HepG2 (cell line): ENCODE data around the gene RABGGTA. TPM values are rescaled to one million over a fixed set of nuclear protein-coding genes. Genes with fewer than 3 reads are reported as not detected.

Source experiments
- NFKBIZ ChIP-seq: IDR thresholded peaks from 2 replicates; pipeline ENCODE4 v1.6.1; 2018; ENCODE audit warnings: missing genetic modification reagents, missing compliant biosample characterization
- SIX4 ChIP-seq: sonication (generic); formaldehyde crosslinking; IDR thresholded peaks from 2 replicates; pipeline ENCODE4 v1.4.0; 2020; ENCODE audit warnings: missing genetic modification reagents
- ZBTB20 ChIP-seq: sonication (generic); formaldehyde crosslinking; IDR thresholded peaks from 2 replicates; pipeline ENCODE4 v1.8.1; 2023; ENCODE audit warnings: missing genetic modification reagents, low read depth, mild to moderate bottlenecking, borderline replicate concordance
- ZNF749 ChIP-seq: sonication (generic); formaldehyde crosslinking; IDR thresholded peaks from 2 replicates; pipeline ENCODE4 v1.8.0; 2022; ENCODE audit warnings: mild to moderate bottlenecking, missing genetic modification reagents, moderate library complexity, borderline replicate concordance
- ZSCAN29 ChIP-seq: sonication (generic); formaldehyde crosslinking; conservative IDR thresholded peaks from 2 replicates; pipeline ENCODE4 v1.4.0; 2020; ENCODE audit warnings: mild to moderate bottlenecking, missing genetic modification reagents
- polyA plus RNA-seq, 8 experiments: library from polyadenylated mRNA; depleted of rRNA in 3 of 8; stranded (reverse) in 7 of 8; unstranded in 1 of 8; fragments of >200 nt; fragmentation: Illumina TruSeq in 4 of 8; extraction: Trizol in 4 of 8; gene quantifications; 2 replicates each; pipeline versions ENCODE4 v1.2.1 to v1.2.3, GENCODE V29; 2011 to 2016; ENCODE audit warnings: low read depth in 4 of 8, missing spikeins in 1 of 8, mixed read lengths in 1 of 8; ENCODE audit not compliant: insufficient read depth in 1 of 8
- total RNA-seq, 5 experiments: library from RNA; depleted of rRNA; stranded (reverse); fragments of >200 nt; fragmentation: Illumina TruSeq; extraction: Trizol; gene quantifications; 2 replicates each; pipeline ENCODE4 v1.2.3, GENCODE V29; 2016; ENCODE audit warnings: low read depth in 1 of 5
- TF ChIP-seq, protein P1 (sequence below): sonication (generic); formaldehyde crosslinking; IDR thresholded peaks from 2 replicates; pipeline ENCODE4 v1.5.1; 2020; ENCODE audit warnings: missing genetic modification reagents, mild to moderate bottlenecking, borderline replicate concordance
- TF ChIP-seq, protein P2 (sequence below): sonication (generic); formaldehyde crosslinking; IDR thresholded peaks from 2 replicates; pipeline ENCODE4 v1.5.0; 2020; ENCODE audit warnings: missing genetic modification reagents, mild to moderate bottlenecking, borderline replicate concordance
- TF ChIP-seq, protein P3 (sequence below): sonication (generic); formaldehyde crosslinking; IDR thresholded peaks from 2 replicates; pipeline ENCODE4 v1.4.0; 2020; ENCODE audit warnings: missing genetic modification reagents
- TF ChIP-seq, protein P4 (sequence below): sonication (generic); formaldehyde crosslinking; IDR thresholded peaks from 2 replicates; pipeline ENCODE4 v1.4.0; 2020; ENCODE audit warnings: mild to moderate bottlenecking, low read depth, missing genetic modification reagents
- TF ChIP-seq, protein P5 (sequence below): sonication (generic); formaldehyde crosslinking; IDR thresholded peaks from 2 replicates; pipeline ENCODE4 v1.4.0; 2020; ENCODE audit warnings: missing genetic modification reagents, borderline replicate concordance
- TF ChIP-seq, protein P6 (sequence below): sonication (generic); formaldehyde crosslinking; IDR thresholded peaks from 2 replicates; pipeline ENCODE4 v1.4.0; 2020; ENCODE audit warnings: mild to moderate bottlenecking, missing genetic modification reagents

RABGGTA gene
- total and polyA plus RNA-seq, 2 of the 13 experiments (the other 11 are each of a cell fraction or from before 2014, with no cell fraction given) = 57.9 to 90.8 TPM

DNA sequence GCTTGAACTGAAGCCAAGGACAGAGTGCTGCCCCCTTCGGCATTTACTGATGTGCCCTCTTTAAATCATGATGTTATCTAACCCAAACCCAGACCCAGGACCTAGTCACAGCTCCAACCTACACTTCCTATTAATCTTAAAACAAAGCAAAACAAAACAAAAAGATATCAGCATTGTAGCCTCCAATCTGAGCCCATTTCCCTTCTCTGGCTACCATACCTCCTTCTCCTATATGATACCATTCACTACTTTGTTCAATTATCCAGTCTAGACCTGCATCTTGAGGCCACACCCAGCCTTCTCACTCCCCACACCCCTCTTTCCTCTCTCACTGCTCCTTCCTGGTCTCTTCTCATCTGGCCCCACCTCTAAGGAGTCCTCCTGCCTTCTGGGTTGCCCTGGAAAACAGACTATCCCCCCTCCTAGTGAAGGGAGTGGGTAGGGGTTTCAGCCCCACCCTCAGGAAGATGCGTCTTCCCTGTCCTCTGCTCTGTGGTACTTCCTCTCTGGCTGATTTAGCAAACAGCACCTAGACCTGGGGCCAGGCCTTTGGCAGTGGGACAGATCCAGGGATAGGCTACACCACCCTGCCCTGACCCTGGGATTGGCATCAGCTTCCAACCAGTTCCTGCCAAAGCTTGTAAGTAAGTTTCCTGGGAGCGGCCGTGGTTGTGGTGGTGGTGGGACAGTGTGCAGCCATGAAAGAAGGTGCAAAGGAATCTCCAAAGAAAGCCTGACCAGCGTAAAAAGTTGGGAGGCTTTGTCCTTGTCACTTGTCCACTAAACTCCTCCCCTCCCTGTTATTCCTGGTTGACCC lies 43.2 kb upstream of the RABGGTA start (continued):
- TF ChIP-seq ZNF749 (CRISPR knock-in tag) (no peak), NFKBIZ (CRISPR knock-in tag) (peak; percentile 1; the same call in 1 of the 2 replicates), ZBTB20 (CRISPR knock-in tag) (peak; percentile 43; the same call in 1 of the 2 replicates), ZSCAN29 (no peak), SIX4 (no peak)
- TF ChIP-seq, protein P1, sequence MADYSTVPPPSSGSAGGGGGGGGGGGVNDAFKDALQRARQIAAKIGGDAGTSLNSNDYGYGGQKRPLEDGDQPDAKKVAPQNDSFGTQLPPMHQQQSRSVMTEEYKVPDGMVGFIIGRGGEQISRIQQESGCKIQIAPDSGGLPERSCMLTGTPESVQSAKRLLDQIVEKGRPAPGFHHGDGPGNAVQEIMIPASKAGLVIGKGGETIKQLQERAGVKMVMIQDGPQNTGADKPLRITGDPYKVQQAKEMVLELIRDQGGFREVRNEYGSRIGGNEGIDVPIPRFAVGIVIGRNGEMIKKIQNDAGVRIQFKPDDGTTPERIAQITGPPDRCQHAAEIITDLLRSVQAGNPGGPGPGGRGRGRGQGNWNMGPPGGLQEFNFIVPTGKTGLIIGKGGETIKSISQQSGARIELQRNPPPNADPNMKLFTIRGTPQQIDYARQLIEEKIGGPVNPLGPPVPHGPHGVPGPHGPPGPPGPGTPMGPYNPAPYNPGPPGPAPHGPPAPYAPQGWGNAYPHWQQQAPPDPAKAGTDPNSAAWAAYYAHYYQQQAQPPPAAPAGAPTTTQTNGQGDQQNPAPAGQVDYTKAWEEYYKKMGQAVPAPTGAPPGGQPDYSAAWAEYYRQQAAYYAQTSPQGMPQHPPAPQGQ (CRISPR knock-in tag) = no peak
- TF ChIP-seq, protein P2, sequence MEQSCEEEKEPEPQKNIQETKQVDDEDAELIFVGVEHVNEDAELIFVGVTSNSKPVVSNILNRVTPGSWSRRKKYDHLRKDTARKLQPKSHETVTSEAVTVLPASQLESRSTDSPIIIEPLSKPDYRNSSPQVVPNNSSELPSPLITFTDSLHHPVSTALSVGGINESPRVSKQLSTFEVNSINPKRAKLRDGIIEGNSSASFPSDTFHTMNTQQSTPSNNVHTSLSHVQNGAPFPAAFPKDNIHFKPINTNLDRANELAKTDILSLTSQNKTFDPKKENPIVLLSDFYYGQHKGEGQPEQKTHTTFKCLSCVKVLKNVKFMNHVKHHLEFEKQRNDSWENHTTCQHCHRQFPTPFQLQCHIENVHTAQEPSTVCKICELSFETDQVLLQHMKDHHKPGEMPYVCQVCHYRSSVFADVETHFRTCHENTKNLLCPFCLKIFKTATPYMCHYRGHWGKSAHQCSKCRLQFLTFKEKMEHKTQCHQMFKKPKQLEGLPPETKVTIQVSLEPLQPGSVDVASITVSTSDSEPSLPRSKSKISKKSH = no peak; the same call in 1 of the 2 replicates
- TF ChIP-seq, protein P3, sequence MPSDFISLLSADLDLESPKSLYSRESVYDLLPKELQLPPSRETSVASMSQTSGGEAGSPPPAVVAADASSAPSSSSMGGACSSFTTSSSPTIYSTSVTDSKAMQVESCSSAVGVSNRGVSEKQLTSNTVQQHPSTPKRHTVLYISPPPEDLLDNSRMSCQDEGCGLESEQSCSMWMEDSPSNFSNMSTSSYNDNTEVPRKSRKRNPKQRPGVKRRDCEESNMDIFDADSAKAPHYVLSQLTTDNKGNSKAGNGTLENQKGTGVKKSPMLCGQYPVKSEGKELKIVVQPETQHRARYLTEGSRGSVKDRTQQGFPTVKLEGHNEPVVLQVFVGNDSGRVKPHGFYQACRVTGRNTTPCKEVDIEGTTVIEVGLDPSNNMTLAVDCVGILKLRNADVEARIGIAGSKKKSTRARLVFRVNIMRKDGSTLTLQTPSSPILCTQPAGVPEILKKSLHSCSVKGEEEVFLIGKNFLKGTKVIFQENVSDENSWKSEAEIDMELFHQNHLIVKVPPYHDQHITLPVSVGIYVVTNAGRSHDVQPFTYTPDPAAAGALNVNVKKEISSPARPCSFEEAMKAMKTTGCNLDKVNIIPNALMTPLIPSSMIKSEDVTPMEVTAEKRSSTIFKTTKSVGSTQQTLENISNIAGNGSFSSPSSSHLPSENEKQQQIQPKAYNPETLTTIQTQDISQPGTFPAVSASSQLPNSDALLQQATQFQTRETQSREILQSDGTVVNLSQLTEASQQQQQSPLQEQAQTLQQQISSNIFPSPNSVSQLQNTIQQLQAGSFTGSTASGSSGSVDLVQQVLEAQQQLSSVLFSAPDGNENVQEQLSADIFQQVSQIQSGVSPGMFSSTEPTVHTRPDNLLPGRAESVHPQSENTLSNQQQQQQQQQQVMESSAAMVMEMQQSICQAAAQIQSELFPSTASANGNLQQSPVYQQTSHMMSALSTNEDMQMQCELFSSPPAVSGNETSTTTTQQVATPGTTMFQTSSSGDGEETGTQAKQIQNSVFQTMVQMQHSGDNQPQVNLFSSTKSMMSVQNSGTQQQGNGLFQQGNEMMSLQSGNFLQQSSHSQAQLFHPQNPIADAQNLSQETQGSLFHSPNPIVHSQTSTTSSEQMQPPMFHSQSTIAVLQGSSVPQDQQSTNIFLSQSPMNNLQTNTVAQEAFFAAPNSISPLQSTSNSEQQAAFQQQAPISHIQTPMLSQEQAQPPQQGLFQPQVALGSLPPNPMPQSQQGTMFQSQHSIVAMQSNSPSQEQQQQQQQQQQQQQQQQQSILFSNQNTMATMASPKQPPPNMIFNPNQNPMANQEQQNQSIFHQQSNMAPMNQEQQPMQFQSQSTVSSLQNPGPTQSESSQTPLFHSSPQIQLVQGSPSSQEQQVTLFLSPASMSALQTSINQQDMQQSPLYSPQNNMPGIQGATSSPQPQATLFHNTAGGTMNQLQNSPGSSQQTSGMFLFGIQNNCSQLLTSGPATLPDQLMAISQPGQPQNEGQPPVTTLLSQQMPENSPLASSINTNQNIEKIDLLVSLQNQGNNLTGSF = no peak
- TF ChIP-seq, protein P4, sequence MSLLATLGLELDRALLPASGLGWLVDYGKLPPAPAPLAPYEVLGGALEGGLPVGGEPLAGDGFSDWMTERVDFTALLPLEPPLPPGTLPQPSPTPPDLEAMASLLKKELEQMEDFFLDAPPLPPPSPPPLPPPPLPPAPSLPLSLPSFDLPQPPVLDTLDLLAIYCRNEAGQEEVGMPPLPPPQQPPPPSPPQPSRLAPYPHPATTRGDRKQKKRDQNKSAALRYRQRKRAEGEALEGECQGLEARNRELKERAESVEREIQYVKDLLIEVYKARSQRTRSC (CRISPR knock-in tag) = no peak
- TF ChIP-seq, protein P5, sequence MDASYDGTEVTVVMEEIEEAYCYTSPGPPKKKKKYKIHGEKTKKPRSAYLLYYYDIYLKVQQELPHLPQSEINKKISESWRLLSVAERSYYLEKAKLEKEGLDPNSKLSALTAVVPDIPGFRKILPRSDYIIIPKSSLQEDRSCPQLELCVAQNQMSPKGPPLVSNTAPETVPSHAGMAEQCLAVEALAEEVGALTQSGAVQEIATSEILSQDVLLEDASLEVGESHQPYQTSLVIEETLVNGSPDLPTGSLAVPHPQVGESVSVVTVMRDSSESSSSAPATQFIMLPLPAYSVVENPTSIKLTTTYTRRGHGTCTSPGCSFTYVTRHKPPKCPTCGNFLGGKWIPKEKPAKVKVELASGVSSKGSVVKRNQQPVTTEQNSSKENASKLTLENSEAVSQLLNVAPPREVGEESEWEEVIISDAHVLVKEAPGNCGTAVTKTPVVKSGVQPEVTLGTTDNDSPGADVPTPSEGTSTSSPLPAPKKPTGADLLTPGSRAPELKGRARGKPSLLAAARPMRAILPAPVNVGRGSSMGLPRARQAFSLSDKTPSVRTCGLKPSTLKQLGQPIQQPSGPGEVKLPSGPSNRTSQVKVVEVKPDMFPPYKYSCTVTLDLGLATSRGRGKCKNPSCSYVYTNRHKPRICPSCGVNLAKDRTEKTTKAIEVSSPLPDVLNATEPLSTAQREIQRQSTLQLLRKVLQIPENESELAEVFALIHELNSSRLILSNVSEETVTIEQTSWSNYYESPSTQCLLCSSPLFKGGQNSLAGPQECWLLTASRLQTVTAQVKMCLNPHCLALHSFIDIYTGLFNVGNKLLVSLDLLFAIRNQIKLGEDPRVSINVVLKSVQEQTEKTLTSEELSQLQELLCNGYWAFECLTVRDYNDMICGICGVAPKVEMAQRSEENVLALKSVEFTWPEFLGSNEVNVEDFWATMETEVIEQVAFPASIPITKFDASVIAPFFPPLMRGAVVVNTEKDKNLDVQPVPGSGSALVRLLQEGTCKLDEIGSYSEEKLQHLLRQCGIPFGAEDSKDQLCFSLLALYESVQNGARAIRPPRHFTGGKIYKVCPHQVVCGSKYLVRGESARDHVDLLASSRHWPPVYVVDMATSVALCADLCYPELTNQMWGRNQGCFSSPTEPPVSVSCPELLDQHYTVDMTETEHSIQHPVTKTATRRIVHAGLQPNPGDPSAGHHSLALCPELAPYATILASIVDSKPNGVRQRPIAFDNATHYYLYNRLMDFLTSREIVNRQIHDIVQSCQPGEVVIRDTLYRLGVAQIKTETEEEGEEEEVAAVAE (CRISPR knock-in tag) = no peak
- TF ChIP-seq, protein P6, sequence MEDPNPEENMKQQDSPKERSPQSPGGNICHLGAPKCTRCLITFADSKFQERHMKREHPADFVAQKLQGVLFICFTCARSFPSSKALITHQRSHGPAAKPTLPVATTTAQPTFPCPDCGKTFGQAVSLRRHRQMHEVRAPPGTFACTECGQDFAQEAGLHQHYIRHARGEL (CRISPR knock-in tag) = peak; percentile 17; the same call in 1 of the 2 replicates
